ENCODE measurements around the gene COX5A.

- no peak for TF ChIP-seq CTCF (IDR thresholded peaks at IDR 0.05)
- TF ChIP-seq EP300 (IDR thresholded peaks at IDR 0.05), result no peak
Measured at GRCh38 chr15:74928771-74929198, 9.1 kb downstream of the COX5A start.
